ENCODE data around the gene SIRT7.
A peak's percentile ranks its signal among the peaks of the same experiment; 100 is the strongest.

SIRT7 gene

GRCh38 chr17:81885454-81885853, 32.5 kb downstream of the SIRT7 start:
- DNase-seq, result no peak

- no peak for DNase-seq
Observed at GRCh38 chr17:81884968-81885367, 33.0 kb downstream of the SIRT7 start.

GRCh38 chr17:81884520-81884919, 33.5 kb downstream of the SIRT7 start:
- DNase-seq, result no peak

- no peak for DNase-seq
Observed at GRCh38 chr17:81879121-81879520, 38.9 kb downstream of the SIRT7 start.

- DNase-seq, result no peak
Observed at GRCh38 chr17:81878294-81878693, 39.7 kb downstream of the SIRT7 start.

- no peak for DNase-seq
Observed at GRCh38 chr17:81877569-81877968, 40.4 kb downstream of the SIRT7 start.

- DNase-seq, result peak; percentile 88
Observed at GRCh38 chr17:81871387-81872230, 46.4 kb downstream of the SIRT7 start.

- no peak for DNase-seq
Observed at GRCh38 chr17:81870981-81871386, 47.0 kb downstream of the SIRT7 start, which contains the start of gene ARHGDIA. TSS of gene ARHGDIA (minus strand) at chr17:81871337. CDS start at chr17:81869930, 1,407 bp downstream.

GRCh38 chr17:81870131-81870980, 47.6 kb downstream of the SIRT7 start:
- DNase-seq, result no peak

GRCh38 chr17:81869221-81870130, 48.5 kb downstream of the SIRT7 start:
- no peak for DNase-seq

GRCh38 chr17:81868674-81869220, 49.2 kb downstream of the SIRT7 start:
- DNase-seq, result no peak

GRCh38 chr17:81867991-81868673, 49.8 kb downstream of the SIRT7 start:
- no peak for DNase-seq

- no peak for DNase-seq
Observed at GRCh38 chr17:81867170-81867990, 50.6 kb downstream of the SIRT7 start.

- DNase-seq, result no peak
Observed at GRCh38 chr17:81866440-81867169, 51.4 kb downstream of the SIRT7 start.

- DNase-seq, result peak; percentile 77
Observed at GRCh38 chr17:81865733-81866439, 52.1 kb downstream of the SIRT7 start.

- DNase-seq, result no peak
Observed at GRCh38 chr17:81865358-81865732, 52.6 kb downstream of the SIRT7 start.

- no peak for DNase-seq
Observed at GRCh38 chr17:81863833-81864768, 53.9 kb downstream of the SIRT7 start.

GRCh38 chr17:81863123-81863675, 54.8 kb downstream of the SIRT7 start:
- DNase-seq, result no peak

Measured in NCI-H2107 (cell line).